ENCODE data around the gene PGRMC2. TPM values are rescaled to one million over a fixed set of nuclear protein-coding genes. Genes with fewer than 3 reads are reported as not detected.

PGRMC2 gene
- total and polyA plus RNA-seq, 2 of the 8 experiments (the other 6 are each of a cell fraction or from before 2014, with no cell fraction given): 9.5 to 85.3 TPM

DNA sequence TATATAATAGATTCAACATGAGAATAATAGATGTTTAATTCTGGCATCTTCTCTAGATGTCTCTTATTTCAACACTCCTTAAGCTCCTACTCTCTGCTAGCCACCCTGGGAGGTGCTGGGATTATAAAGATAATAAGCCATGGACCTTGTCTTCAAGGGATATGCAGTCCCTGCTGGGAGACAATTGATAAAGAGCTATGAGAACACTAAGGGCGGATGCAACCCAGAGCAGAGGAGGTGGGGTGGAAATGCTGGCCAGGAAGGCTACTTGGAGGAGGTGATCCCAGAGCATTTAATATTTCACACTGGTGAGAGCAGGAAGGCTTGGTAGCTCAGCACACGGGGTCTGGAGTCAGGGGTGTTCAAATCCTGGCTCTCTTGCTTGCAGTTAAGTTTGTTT is 18.3 kb upstream of the PGRMC2 start (continued):
- TF ChIP-seq, protein P1, sequence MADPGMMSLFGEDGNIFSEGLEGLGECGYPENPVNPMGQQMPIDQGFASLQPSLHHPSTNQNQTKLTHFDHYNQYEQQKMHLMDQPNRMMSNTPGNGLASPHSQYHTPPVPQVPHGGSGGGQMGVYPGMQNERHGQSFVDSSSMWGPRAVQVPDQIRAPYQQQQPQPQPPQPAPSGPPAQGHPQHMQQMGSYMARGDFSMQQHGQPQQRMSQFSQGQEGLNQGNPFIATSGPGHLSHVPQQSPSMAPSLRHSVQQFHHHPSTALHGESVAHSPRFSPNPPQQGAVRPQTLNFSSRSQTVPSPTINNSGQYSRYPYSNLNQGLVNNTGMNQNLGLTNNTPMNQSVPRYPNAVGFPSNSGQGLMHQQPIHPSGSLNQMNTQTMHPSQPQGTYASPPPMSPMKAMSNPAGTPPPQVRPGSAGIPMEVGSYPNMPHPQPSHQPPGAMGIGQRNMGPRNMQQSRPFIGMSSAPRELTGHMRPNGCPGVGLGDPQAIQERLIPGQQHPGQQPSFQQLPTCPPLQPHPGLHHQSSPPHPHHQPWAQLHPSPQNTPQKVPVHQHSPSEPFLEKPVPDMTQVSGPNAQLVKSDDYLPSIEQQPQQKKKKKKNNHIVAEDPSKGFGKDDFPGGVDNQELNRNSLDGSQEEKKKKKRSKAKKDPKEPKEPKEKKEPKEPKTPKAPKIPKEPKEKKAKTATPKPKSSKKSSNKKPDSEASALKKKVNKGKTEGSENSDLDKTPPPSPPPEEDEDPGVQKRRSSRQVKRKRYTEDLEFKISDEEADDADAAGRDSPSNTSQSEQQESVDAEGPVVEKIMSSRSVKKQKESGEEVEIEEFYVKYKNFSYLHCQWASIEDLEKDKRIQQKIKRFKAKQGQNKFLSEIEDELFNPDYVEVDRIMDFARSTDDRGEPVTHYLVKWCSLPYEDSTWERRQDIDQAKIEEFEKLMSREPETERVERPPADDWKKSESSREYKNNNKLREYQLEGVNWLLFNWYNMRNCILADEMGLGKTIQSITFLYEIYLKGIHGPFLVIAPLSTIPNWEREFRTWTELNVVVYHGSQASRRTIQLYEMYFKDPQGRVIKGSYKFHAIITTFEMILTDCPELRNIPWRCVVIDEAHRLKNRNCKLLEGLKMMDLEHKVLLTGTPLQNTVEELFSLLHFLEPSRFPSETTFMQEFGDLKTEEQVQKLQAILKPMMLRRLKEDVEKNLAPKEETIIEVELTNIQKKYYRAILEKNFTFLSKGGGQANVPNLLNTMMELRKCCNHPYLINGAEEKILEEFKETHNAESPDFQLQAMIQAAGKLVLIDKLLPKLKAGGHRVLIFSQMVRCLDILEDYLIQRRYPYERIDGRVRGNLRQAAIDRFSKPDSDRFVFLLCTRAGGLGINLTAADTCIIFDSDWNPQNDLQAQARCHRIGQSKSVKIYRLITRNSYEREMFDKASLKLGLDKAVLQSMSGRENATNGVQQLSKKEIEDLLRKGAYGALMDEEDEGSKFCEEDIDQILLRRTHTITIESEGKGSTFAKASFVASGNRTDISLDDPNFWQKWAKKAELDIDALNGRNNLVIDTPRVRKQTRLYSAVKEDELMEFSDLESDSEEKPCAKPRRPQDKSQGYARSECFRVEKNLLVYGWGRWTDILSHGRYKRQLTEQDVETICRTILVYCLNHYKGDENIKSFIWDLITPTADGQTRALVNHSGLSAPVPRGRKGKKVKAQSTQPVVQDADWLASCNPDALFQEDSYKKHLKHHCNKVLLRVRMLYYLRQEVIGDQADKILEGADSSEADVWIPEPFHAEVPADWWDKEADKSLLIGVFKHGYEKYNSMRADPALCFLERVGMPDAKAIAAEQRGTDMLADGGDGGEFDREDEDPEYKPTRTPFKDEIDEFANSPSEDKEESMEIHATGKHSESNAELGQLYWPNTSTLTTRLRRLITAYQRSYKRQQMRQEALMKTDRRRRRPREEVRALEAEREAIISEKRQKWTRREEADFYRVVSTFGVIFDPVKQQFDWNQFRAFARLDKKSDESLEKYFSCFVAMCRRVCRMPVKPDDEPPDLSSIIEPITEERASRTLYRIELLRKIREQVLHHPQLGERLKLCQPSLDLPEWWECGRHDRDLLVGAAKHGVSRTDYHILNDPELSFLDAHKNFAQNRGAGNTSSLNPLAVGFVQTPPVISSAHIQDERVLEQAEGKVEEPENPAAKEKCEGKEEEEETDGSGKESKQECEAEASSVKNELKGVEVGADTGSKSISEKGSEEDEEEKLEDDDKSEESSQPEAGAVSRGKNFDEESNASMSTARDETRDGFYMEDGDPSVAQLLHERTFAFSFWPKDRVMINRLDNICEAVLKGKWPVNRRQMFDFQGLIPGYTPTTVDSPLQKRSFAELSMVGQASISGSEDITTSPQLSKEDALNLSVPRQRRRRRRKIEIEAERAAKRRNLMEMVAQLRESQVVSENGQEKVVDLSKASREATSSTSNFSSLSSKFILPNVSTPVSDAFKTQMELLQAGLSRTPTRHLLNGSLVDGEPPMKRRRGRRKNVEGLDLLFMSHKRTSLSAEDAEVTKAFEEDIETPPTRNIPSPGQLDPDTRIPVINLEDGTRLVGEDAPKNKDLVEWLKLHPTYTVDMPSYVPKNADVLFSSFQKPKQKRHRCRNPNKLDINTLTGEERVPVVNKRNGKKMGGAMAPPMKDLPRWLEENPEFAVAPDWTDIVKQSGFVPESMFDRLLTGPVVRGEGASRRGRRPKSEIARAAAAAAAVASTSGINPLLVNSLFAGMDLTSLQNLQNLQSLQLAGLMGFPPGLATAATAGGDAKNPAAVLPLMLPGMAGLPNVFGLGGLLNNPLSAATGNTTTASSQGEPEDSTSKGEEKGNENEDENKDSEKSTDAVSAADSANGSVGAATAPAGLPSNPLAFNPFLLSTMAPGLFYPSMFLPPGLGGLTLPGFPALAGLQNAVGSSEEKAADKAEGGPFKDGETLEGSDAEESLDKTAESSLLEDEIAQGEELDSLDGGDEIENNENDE (IDR thresholded peaks at IDR 0.05; ENCODE audit: insufficient replicate concordance, low read length): no peak
- TF ChIP-seq TCF12 (IDR thresholded peaks at IDR 0.05; ENCODE audit: low read depth, low read length) (no peak), RBBP5 (IDR thresholded peaks at IDR 0.05; ENCODE audit: borderline replicate concordance, low read depth, low read length) (no peak), CEBPB (IDR thresholded peaks at IDR 0.05; ENCODE audit: low read depth, low read length) (no peak), BACH1 (IDR thresholded peaks at IDR 0.05; ENCODE audit: low read length) (no peak), SIRT6 (IDR thresholded peaks at IDR 0.05; ENCODE audit: low read length) (no peak)
- TF ChIP-seq, protein P2, sequence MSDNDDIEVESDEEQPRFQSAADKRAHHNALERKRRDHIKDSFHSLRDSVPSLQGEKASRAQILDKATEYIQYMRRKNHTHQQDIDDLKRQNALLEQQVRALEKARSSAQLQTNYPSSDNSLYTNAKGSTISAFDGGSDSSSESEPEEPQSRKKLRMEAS (IDR thresholded peaks at IDR 0.05): no peak
